Endothelial cell of umbilical vein (primary cell): ENCODE results near the gene TIMM10. TPM values are rescaled to one million over a fixed set of nuclear protein-coding genes. Genes with fewer than 3 reads are reported as not detected.

Source experiments
- BruUV-seq: library from RNA; stranded (reverse); fragments of 400-500 nt; replicated peaks from 2 replicates; lab custom pipeline; 2021; lab: Mats Ljungman, UMichigan
- CTCF ChIA-PET: fragments of 300-600, 350-600 bp; sonication (Branson Sonifier 250); formaldehyde crosslinking; loops from one replicate; lab custom pipeline; 2021; ENCODE audit warnings: antibody characterized with exemption, inconsistent platforms; lab: Charles Lee
- POLR2A ChIA-PET: fragments of 300-600, 350-600 bp; sonication (Branson Sonifier 250); formaldehyde crosslinking; loops from one replicate; lab custom pipeline; 2021; ENCODE audit warnings: antibody characterized with exemption, inconsistent platforms; lab: Charles Lee
- DNase-seq: peaks from one replicate; pipeline ENCODE4 v3.0.0-alpha.2; 2011; ENCODE audit warnings: low read depth, low spot score
- FAIRE-seq: peaks from 2 replicates; lab custom pipeline; 2011; peaks lifted over from hg19 to GRCh38; lab: Jason Lieb, UNC
- H2AFZ ChIP-seq: 2 replicates; pipeline ENCODE4 v1.6.0; 2012; ENCODE audit warnings: low read depth, low read length, control low read depth, inconsistent platforms
- H3K27ac ChIP-seq: 2 replicates; pipeline ENCODE4 v1.5.1; 2011; ENCODE audit warnings: low read depth, mild to moderate bottlenecking, control low read depth, low read length, moderate library complexity; ENCODE audit not compliant: insufficient read depth
- H3K27me3 ChIP-seq, 2 experiments: 2 replicates each; pipeline versions ENCODE4 v1.6.0 to v1.6.1; 2011; ENCODE audit warnings: low read length in 2 of 2, mixed read lengths in 1 of 2; ENCODE audit not compliant: control insufficient read depth in 2 of 2, insufficient read depth in 2 of 2
- H3K36me3 ChIP-seq, 2 experiments: 2 replicates in 1 of 2; 3 replicates in 1 of 2; pipeline ENCODE4 v1.5.1; 2011; ENCODE audit warnings: low read length in 2 of 2, mild to moderate bottlenecking in 1 of 2, moderate library complexity in 1 of 2; ENCODE audit not compliant: control insufficient read depth in 2 of 2, insufficient read depth in 2 of 2; ENCODE audit errors: extremely low read depth in 1 of 2
- H3K4me1 ChIP-seq: 3 replicates; pipeline ENCODE4 v1.5.1; 2011; ENCODE audit warnings: mild to moderate bottlenecking, low read length; ENCODE audit not compliant: control insufficient read depth, insufficient read depth; ENCODE audit errors: extremely low read depth
- H3K4me2 ChIP-seq: 2 replicates; pipeline ENCODE4 v1.6.1; 2011; ENCODE audit warnings: low read length, control low read depth, mixed read lengths; ENCODE audit not compliant: insufficient read depth
- H3K4me3 ChIP-seq, 3 experiments: fragments of 200-600 bp in 1 of 3; sonication (generic), shearing (Covaris generic) in 1 of 3; replicated peaks in 1 of 3; 2 replicates each; pipeline ENCODE4 v1.5.1; 2011 to 2016; ENCODE audit warnings: control low read depth in 3 of 3, low read length in 3 of 3, mild to moderate bottlenecking in 2 of 3, inconsistent platforms in 1 of 3, low read depth in 1 of 3, moderate library complexity in 1 of 3; ENCODE audit not compliant: insufficient read depth in 1 of 3
- H3K79me2 ChIP-seq: 2 replicates; pipeline ENCODE4 v1.6.0; 2012; ENCODE audit warnings: low read length, inconsistent platforms; ENCODE audit not compliant: control insufficient read depth, insufficient read depth
- H3K9ac ChIP-seq: replicated peaks from 2 replicates; pipeline ENCODE3; 2011; ENCODE audit warnings: low read length, control low read depth; ENCODE audit not compliant: insufficient read depth; ENCODE audit errors: extremely low read depth
- H3K9me1 ChIP-seq: replicated peaks from 3 replicates; pipeline ENCODE4 v1.6.0; 2011; ENCODE audit warnings: mild to moderate bottlenecking, low read length; ENCODE audit not compliant: control insufficient read depth, insufficient read depth; ENCODE audit errors: extremely low read depth
- H3K9me3 ChIP-seq: replicated peaks from 2 replicates; pipeline ENCODE4 v1.5.1; 2012; ENCODE audit warnings: low read length, inconsistent platforms; ENCODE audit not compliant: control insufficient read depth, insufficient read depth
- H4K20me1 ChIP-seq: replicated peaks from 2 replicates; pipeline ENCODE3; 2011; ENCODE audit warnings: mild to moderate bottlenecking, low read length; ENCODE audit not compliant: control insufficient read depth, insufficient read depth; ENCODE audit errors: extremely low read depth
- CTCF ChIP-seq, 2 donors: IDR thresholded peaks; 1 replicate in 1 of 2; 2 replicates in 1 of 2; pipeline ENCODE4 v1.5.1; 2011; ENCODE audit warnings: low read length in 2 of 2, mild to moderate bottlenecking in 2 of 2, moderate library complexity in 2 of 2, control low read depth in 1 of 2, inconsistent platforms in 1 of 2, low read depth in 1 of 2; ENCODE audit not compliant: insufficient read depth in 1 of 2; ENCODE audit errors: extremely low read depth in 1 of 2
- EZH2 ChIP-seq: IDR thresholded peaks from 2 replicates; pipeline ENCODE4 v1.6.1; 2012; ENCODE audit warnings: borderline replicate concordance, low read depth, mild to moderate bottlenecking, moderate library complexity, low read length, inconsistent platforms; ENCODE audit not compliant: severe bottlenecking
- FOS ChIP-seq: IDR thresholded peaks from 2 replicates; pipeline ENCODE4 v1.6.1; 2011; ENCODE audit warnings: mild to moderate bottlenecking, low read length, moderate library complexity, borderline replicate concordance; ENCODE audit not compliant: insufficient read depth
- GATA2 ChIP-seq: IDR thresholded peaks from 2 replicates; pipeline ENCODE4 v1.7.0; 2011; ENCODE audit warnings: low read depth, mild to moderate bottlenecking, moderate library complexity, mixed read lengths, low read length; ENCODE audit not compliant: insufficient read length, insufficient read depth
- JUN ChIP-seq: IDR thresholded peaks from 2 replicates; pipeline ENCODE4 v1.6.1; 2011; ENCODE audit warnings: borderline replicate concordance, low read depth; ENCODE audit not compliant: insufficient read length, insufficient read depth
- MAX ChIP-seq: IDR thresholded peaks from 2 replicates; pipeline ENCODE4 v1.6.1; 2011; ENCODE audit not compliant: insufficient read depth, insufficient read length
- MYC ChIP-seq: IDR thresholded peaks from one replicate; pipeline ENCODE4 v1.6.1; 2011; ENCODE audit warnings: mild to moderate bottlenecking, low read depth, low read length
- POLR2A ChIP-seq: IDR thresholded peaks from 2 replicates; pipeline ENCODE4 v1.6.1; 2012; ENCODE audit warnings: low read depth, mild to moderate bottlenecking, control low read depth, low read length
- POLR2AphosphoS5 ChIP-seq: IDR thresholded peaks from 2 replicates; pipeline ENCODE4 v1.6.1; 2012; ENCODE audit warnings: low read depth, mild to moderate bottlenecking, control low read depth, low read length, moderate library complexity; ENCODE audit not compliant: insufficient read depth
- dilution Hi-C: fragments of 300-500 bp; cut with MboI; formaldehyde crosslinking; loops from one replicate; pipeline ENCODE4 v1.15.0; 2019; ENCODE audit warnings: low sequenced_read_pairs; ENCODE audit not compliant: extremely low pct_ligation_motif_present
- intact Hi-C: fragments of 100-400 bp; cut with micrococcal nuclease; formaldehyde crosslinking; loops from one replicate; pipeline ENCODE4 v1.10.0; 2022
- polyA plus RNA-seq, 4 experiments: library from polyadenylated mRNA; depleted of rRNA in 3 of 4; stranded (reverse) in 3 of 4; unstranded in 1 of 4; fragments of >200 nt; gene quantifications; 2 replicates each; pipeline versions ENCODE4 v1.2.1 to v1.2.3, GENCODE V29; 2011 to 2012; ENCODE audit warnings: missing spikeins in 1 of 4
- total RNA-seq: library from RNA; stranded (reverse); gene quantifications from 2 replicates; pipeline ENCODE4 v1.2.3, GENCODE V29; 2021

TIMM10 gene
- total and polyA plus RNA-seq, 2 donors (not counting 3 experiments of a cell fraction or from before 2014, with no cell fraction given) = 64.2 to 128 TPM

- H3K36me3 ChIP-seq = peaks cover 0 to 2% of the 10 kb centered on the region in 2 experiments
- FAIRE-seq = no peak
- intact Hi-C loops (no loop called here), dilution Hi-C loops (no loop called here)
- no peaks in the 10 kb centered on the region for H3K79me2 ChIP-seq
- peaks cover 3% of the 10 kb centered on the region for H3K4me1 ChIP-seq
- ChIA-PET CTCF (interaction anchor here (0.8 to 8.6 kb wide), 3 partner anchors 12 to 39 kb away, joined by 3 to 316 read pairs (median 5); partner anchors contain the start of gene TIMM10), POLR2A (no interaction called here)
- H3K9me1 ChIP-seq = no peaks in the 10 kb centered on the region
- H3K4me2 ChIP-seq = no peak overlapping the region
- H3K27me3 ChIP-seq = no peaks in the 10 kb centered on the region
- TF ChIP-seq CTCF (IDR thresholded peaks at IDR 0.05; ENCODE audit: extremely low read depth in 1 of 2, insufficient read depth in 1 of 2, low read depth in 1 of 2, low read length in 2 of 2) = no peak
- no peak for TF ChIP-seq POLR2AphosphoS5
- TF ChIP-seq EZH2 = no peak
- no peak for TF ChIP-seq FOS
- TF ChIP-seq MAX = no peak
- no peak for TF ChIP-seq MYC
- no peak for TF ChIP-seq JUN
- TF ChIP-seq POLR2A = no peak
- TF ChIP-seq GATA2 = no peak
- no peaks in the 10 kb centered on the region for H3K9me3 ChIP-seq
- H2AFZ ChIP-seq = no peak overlapping the region
- no peak overlapping the region for H3K9ac ChIP-seq
- DNase-seq = no peak
- BruUV-seq = no TSS peak
- H3K27ac ChIP-seq = no peak overlapping the region
- no peak overlapping the region for H3K4me3 ChIP-seq
- no peaks in the 10 kb centered on the region for H4K20me1 ChIP-seq
Measured at GRCh38 chr11:57487920-57488659, 42.5 kb downstream of the TIMM10 start.
